K562 (cell line): ENCODE results near the gene KCNC3.

ENCODE experiments used
- FOSL1 ChIP-seq: fragments of 200-800 bp; sonication (Bioruptor generic); conservative IDR thresholded peaks from 2 replicates; pipeline ENCODE4 v1.6.1; 2016; ENCODE audit warnings: missing genetic modification characterization, missing compliant biosample characterization
- FOXA1 ChIP-seq: fragments of 450-650 bp; IDR thresholded peaks from 2 replicates; pipeline ENCODE4 v1.6.1; 2016; ENCODE audit warnings: mild to moderate bottlenecking, borderline replicate concordance
- HNRNPH1 ChIP-seq: fragments of 200-400 bp; formaldehyde crosslinking; optimal IDR thresholded peaks from 2 replicates; pipeline ENCODE3; 2017; ENCODE audit warnings: low read depth, mild to moderate bottlenecking, low read length, moderate library complexity
- ILF3 ChIP-seq: fragments of 450-650 bp; IDR thresholded peaks from 2 replicates; pipeline ENCODE4 v1.6.1; 2018; ENCODE audit warnings: antibody characterized with exemption, mild to moderate bottlenecking, moderate library complexity, borderline replicate concordance
- MEF2D ChIP-seq: conservative IDR thresholded peaks from 2 replicates; pipeline ENCODE4 v1.6.1; 2016; ENCODE audit warnings: low read depth, missing genetic modification characterization, missing compliant biosample characterization
- SP2 ChIP-seq: IDR thresholded peaks from 2 replicates; pipeline ENCODE4 v1.6.1; 2011; ENCODE audit warnings: mild to moderate bottlenecking, low read depth, low read length, moderate library complexity; ENCODE audit not compliant: poor library complexity, severe bottlenecking; ENCODE audit errors: extremely low read depth
- YY1 ChIP-seq, 3 experiments: IDR thresholded peaks; 2 replicates each; pipeline ENCODE4 v1.6.1; 2011; ENCODE audit warnings: low read length in 2 of 3, mild to moderate bottlenecking in 2 of 3, moderate library complexity in 2 of 3, borderline replicate concordance in 1 of 3, control low read depth in 1 of 3, low read depth in 1 of 3; ENCODE audit not compliant: insufficient read depth in 3 of 3, insufficient replicate concordance in 2 of 3, control insufficient read depth in 1 of 3, insufficient read length in 1 of 3; ENCODE audit errors: extremely low read depth in 1 of 3
- ZFX ChIP-seq: sonication (generic); formaldehyde crosslinking; IDR thresholded peaks from 2 replicates; pipeline ENCODE4 v1.8.0; 2022; ENCODE audit warnings: mild to moderate bottlenecking, missing genetic modification reagents, moderate library complexity
- ZKSCAN3 ChIP-seq: fragments of 250-450 bp; sonication (Bioruptor Pico); IDR thresholded peaks from 2 replicates; pipeline ENCODE4 v1.4.0; 2020
- ZNF133 ChIP-seq: fragments of 250-450 bp; sonication (Bioruptor Pico); IDR thresholded peaks from 2 replicates; pipeline ENCODE4 v1.4.0; 2020; ENCODE audit warnings: mild to moderate bottlenecking
- ZNF282 ChIP-seq: sonication (generic); formaldehyde crosslinking; IDR thresholded peaks from 2 replicates; pipeline ENCODE4 v1.8.1; 2023; ENCODE audit warnings: missing genetic modification reagents
- TF ChIP-seq, protein P1 (sequence below), 3 experiments: IDR thresholded peaks in 2 of 3; conservative IDR thresholded peaks in 1 of 3; 2 replicates each; pipeline ENCODE4 v1.5.1; 2011 to 2012; ENCODE audit warnings: low read length in 3 of 3, mild to moderate bottlenecking in 3 of 3, control low read depth in 2 of 3, improper control_type of control experiment in 1 of 3, inconsistent platforms in 1 of 3, low read depth in 1 of 3, mixed read lengths in 1 of 3, moderate library complexity in 1 of 3; ENCODE audit not compliant: insufficient read depth in 2 of 3

DNA sequence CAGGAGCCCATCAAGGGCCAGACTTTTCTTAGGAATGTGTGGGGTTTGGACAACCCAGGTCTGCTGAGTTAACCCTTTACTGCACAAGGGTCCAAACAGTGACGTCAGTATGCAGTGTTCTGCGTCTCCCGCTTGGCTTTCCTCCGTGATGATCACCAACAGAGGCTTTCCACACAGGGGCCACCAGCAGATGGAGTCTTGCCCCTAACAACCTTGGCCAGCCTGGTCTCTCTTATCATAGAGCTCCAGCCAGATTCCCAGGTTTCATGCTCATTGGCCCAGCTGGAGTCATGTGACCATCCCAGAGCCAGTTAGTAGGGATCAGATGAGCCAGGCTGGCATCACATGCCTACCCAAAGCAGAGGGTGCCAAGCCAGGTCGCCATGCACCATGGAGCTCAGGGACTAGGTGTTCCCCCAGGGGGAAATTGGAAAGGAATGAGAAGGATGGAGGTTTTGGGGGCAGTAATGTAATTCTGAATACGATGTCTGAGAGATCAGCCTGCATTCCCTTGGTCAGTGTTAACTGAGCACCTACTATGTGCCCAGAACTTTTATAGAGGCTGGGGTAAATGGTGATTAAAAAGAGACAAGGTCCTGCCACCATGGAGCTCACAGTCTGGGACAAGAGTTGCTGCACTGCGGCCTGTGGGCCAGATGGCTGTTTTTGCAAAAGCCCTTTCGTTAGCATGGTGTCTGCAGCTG is 64.5 kb downstream of the KCNC3 start:
- no peak for TF ChIP-seq FOSL1
- TF ChIP-seq, protein P1, sequence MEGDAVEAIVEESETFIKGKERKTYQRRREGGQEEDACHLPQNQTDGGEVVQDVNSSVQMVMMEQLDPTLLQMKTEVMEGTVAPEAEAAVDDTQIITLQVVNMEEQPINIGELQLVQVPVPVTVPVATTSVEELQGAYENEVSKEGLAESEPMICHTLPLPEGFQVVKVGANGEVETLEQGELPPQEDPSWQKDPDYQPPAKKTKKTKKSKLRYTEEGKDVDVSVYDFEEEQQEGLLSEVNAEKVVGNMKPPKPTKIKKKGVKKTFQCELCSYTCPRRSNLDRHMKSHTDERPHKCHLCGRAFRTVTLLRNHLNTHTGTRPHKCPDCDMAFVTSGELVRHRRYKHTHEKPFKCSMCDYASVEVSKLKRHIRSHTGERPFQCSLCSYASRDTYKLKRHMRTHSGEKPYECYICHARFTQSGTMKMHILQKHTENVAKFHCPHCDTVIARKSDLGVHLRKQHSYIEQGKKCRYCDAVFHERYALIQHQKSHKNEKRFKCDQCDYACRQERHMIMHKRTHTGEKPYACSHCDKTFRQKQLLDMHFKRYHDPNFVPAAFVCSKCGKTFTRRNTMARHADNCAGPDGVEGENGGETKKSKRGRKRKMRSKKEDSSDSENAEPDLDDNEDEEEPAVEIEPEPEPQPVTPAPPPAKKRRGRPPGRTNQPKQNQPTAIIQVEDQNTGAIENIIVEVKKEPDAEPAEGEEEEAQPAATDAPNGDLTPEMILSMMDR (IDR thresholded peaks at IDR 0.05 in 2 of 3, conservative IDR thresholded peaks at IDR 0.05 in 1 of 3; ENCODE audit: insufficient read depth in 2 of 3, low read depth in 1 of 3, low read length in 3 of 3), result peak; percentile 70 to 88 (median 80)
- no peak for TF ChIP-seq YY1 (IDR thresholded peaks at IDR 0.05; ENCODE audit: borderline replicate concordance in 1 of 3, control insufficient read depth in 1 of 3, extremely low read depth in 1 of 3, insufficient read depth in 3 of 3, insufficient read length in 1 of 3, insufficient replicate concordance in 2 of 3, low read depth in 1 of 3, low read length in 2 of 3)
- no peak for TF ChIP-seq FOXA1
- no peak for TF ChIP-seq ZFX (CRISPR knock-in tag)
- TF ChIP-seq ZKSCAN3, result no peak
- no peak for TF ChIP-seq HNRNPH1
- no peak for TF ChIP-seq MEF2D (tag)
- no peak for TF ChIP-seq ILF3
- TF ChIP-seq SP2, result no peak
- no peak for TF ChIP-seq ZNF282
- no peak for TF ChIP-seq ZNF133 (CRISPR knock-in tag)
